Ovary (tissue), 9 donors: ENCODE data around the gene ARMC8. TPM values are rescaled to one million over a fixed set of nuclear protein-coding genes. Genes with fewer than 3 reads are reported as not detected.

Source experiments
- DNase-seq, 5 donors: peaks; one replicate each; pipeline ENCODE4 v3.0.0-alpha.2; 2019 to 2020
- H3K27ac ChIP-seq, 2 donors: fragments of 200-600 bp; one replicate each; pipeline versions ENCODE4 v1.5.1 to v1.8.0; 2019 to 2022
- H3K27me3 ChIP-seq: fragments of 200-600 bp; one replicate; pipeline ENCODE4 v1.8.0; 2022
- H3K36me3 ChIP-seq: fragments of 200-600 bp; sonication (generic); one replicate; pipeline ENCODE4 v1.5.1; 2019
- H3K4me1 ChIP-seq: one replicate; pipeline ENCODE4 v1.8.1; 2013; ENCODE audit warnings: mild to moderate bottlenecking, moderate library complexity; ENCODE audit not compliant: insufficient read depth
- H3K4me3 ChIP-seq: fragments of 200-600 bp; sonication (generic); one replicate; pipeline ENCODE4 v1.5.1; 2017
- H3K9me3 ChIP-seq, 2 donors: fragments of 200-600 bp in 1 of 2; sonication (generic) in 1 of 2; one replicate each; pipeline versions ENCODE4 v1.5.1 to v1.8.1; 2013 to 2019; ENCODE audit warnings: mild to moderate bottlenecking in 1 of 2, moderate library complexity in 1 of 2
- CTCF ChIP-seq, 3 donors: fragments of 450-650 bp in 2 of 3; fragments of 200-600 bp in 1 of 3; IDR thresholded peaks; one replicate each; pipeline versions ENCODE4 v1.5.1 to v1.8.0; 2016 to 2022; ENCODE audit warnings: antibody characterized with exemption in 3 of 3, mild to moderate bottlenecking in 1 of 3
- EP300 ChIP-seq: sonication (generic); formaldehyde crosslinking; IDR thresholded peaks from one replicate; pipeline ENCODE4 v1.6.1; 2017; ENCODE audit warnings: antibody characterized with exemption
- POLR2A ChIP-seq: fragments of 450-650 bp; IDR thresholded peaks from one replicate; pipeline ENCODE4 v1.6.1; 2017; ENCODE audit warnings: antibody characterized with exemption, mild to moderate bottlenecking, moderate library complexity
- WGBS, 3 donors: extraction: QIAGEN DNeasy Blood & Tissue Kit in 1 of 3; methylation state at CpG; one replicate each; pipeline versions ENCODE4 v1.1.5 to v1.1.7; 2013 to 2017; 5-methylcytosine and 5-hydroxymethylcytosine counted together
- intact Hi-C, 4 donors: fragments of 100-400 bp; cut with DNase I; formaldehyde crosslinking; loops; one replicate each; pipeline versions ENCODE4 v1.11.0 to v1.15.1; 2022 to 2023
- polyA plus RNA-seq, 2 donors: library from polyadenylated mRNA; stranded (reverse); fragments of 200-250 nt in 1 of 2; fragments of 350-450 nt in 1 of 2; fragmentation: Illumina TruSeq in 1 of 2; extraction: RNeasy Lipid Tissue Mini Kit (QIAGEN cat#74804) in 1 of 2; gene quantifications; one replicate each; pipeline ENCODE4 v1.2.3, GENCODE V29; 2013 to 2014
- total RNA-seq, 7 donors: library from RNA; depleted of rRNA in 2 of 7; stranded (reverse); fragments of >200 nt in 2 of 7; fragmentation: NEBNext Ultra II Directional in 3 of 7; extraction: Animal tissue kit (Norgen Biotek cat#: 25700) in 3 of 7; gene quantifications; one replicate each; pipeline versions ENCODE4 v1.1.0 to v1.2.4, GENCODE V29; 2016 to 2023
- donor health status: DM: no; HTN: no; CAD: no; lungs with moderate emphysema.
- donor health status: DM: no; HTN: no; CAD: no.
- donor health status: Bipolar disorder and iron deficiency.
- donor health status: DM: yes; HTN: yes; CAD: no.
- donor health status: DM: no; HTN: no; CAD: no.
- donor health status: DM: yes; HTN: yes; CAD: no.

The ARMC8 gene
- total and polyA plus RNA-seq, 9 donors, result 14.3 to 49.2 (median 42.9) TPM

DNA sequence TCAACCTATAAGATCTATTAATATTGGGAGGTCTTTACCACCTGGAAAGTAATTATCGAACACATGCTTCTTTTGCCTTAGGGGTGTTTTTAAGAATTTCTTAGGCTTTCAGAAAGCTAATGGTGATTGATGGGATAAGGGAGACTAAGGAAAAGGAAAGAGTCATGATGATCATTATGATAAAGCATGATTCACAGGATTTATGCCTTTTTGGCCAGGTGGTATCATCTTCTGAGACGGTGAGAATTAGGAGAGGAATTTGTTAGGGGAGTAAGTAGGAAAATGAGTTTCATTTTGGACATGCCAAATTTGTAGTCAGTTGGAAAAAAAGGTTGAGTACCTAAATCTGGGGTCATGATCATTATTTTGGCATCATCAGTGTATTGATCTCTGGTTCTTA lies 8.9 kb downstream of the ARMC8 start:
- no peak for TF ChIP-seq EP300
- TF ChIP-seq CTCF (IDR thresholded peaks at IDR 0.05), result no peak
- TF ChIP-seq POLR2A, result no peak
- intact Hi-C loops, result no loop called here
- no peaks in the 10 kb centered on the region for H3K27me3 ChIP-seq
- no peak overlapping the region for H3K27ac ChIP-seq
- H3K4me3 ChIP-seq, result no peak overlapping the region
- no peak for DNase-seq
- peaks cover 2% of the 10 kb centered on the region for H3K4me1 ChIP-seq
- no peaks in the 10 kb centered on the region for H3K36me3 ChIP-seq
- H3K9me3 ChIP-seq, result no peaks in the 10 kb centered on the region
- 84 to 92% (median 84%) methylated on average over 2 of the region's 2 CpGs for WGBS, 3 donors

DNA sequence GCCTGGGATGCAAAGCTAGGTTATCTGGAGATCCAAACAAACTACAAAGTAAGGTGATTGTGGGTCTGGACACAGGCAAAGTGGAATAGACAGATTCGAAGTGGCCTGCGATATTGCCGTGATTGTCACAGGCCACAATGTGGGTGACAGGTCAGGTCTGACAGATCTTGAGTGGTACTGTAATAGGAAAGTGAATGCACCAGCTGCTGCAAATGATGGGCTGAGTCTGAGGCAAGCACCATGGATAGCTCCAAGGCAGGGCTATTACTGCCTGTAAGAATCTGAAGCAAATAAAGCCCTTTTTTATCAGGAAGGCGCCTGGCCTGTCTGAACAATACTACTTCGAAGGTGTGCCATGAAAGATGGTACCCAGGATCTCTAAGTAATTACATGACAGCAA lies 10.0 kb downstream of the ARMC8 start:
- WGBS, 3 donors, result 70 to 83% (median 75%) methylated on average over 5 of the region's 5 CpGs
- H3K4me1 ChIP-seq, result peaks cover 2% of the 10 kb centered on the region

DNA sequence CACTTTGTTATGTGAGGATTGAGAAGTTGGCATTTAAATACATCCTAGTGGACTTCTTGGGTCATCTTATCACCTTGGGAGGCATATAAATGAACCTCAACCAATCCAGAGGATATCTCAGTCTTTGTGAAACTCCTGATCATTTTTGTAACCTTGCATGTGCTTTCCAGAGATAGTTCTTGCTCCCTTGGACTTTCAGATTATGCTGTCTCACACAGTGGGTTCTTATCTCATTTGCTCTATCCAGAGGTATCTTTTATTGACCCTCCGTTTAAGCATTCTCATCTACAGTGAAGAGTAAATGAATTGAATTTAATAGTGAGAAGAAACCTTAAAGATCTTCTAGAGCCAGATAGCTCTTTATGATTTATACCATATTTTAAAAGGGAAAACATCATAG lies 10.4 kb downstream of the ARMC8 start:
- no peaks in the 10 kb centered on the region for H3K4me1 ChIP-seq
- no peak for DNase-seq
- intact Hi-C loops, result no loop called here
- H3K9me3 ChIP-seq, result no peaks in the 10 kb centered on the region
- WGBS, 3 donors, result 70 to 86% (median 73%) methylated on average over 1 of the region's 1 CpG
- H3K27ac ChIP-seq, result no peak overlapping the region
- H3K4me3 ChIP-seq, result no peak overlapping the region
- H3K27me3 ChIP-seq, result no peaks in the 10 kb centered on the region
- no peaks in the 10 kb centered on the region for H3K36me3 ChIP-seq
- TF ChIP-seq POLR2A (no peak), EP300 (no peak), CTCF (IDR thresholded peaks at IDR 0.05) (no peak)

More for the DNA sequence above, 10.0 kb downstream of the ARMC8 start:
- intact Hi-C loops, result no loop called here
- Histone ChIP-seq H3K27ac (no peak overlapping the region), H3K9me3 (no peaks in the 10 kb centered on the region), H3K36me3 (no peaks in the 10 kb centered on the region), H3K27me3 (no peaks in the 10 kb centered on the region), H3K4me3 (no peak overlapping the region)
- DNase-seq, result no peak
- no peak for TF ChIP-seq POLR2A
- no peak for TF ChIP-seq EP300
- TF ChIP-seq CTCF (IDR thresholded peaks at IDR 0.05), result no peak

DNA sequence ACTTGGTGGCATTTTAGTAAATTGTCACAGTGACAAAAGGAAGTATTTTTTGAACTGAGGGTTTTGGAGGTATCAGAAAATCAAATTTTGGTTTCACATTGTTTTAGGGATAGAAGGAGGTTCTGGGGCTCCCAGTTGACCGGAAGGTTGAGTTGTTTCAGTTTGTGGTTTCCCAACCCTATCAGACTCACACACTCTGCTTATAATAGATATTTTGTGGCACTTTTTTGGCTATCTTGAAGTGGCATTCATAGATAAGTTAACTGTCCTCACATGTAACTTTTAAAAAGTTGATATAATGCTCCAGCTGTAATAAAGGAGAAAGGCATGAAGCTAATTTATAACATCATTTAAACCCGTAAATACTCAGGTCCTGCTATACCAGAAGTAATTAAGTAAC lies 12.8 kb downstream of the ARMC8 start:
- Histone ChIP-seq H3K27ac (no peak overlapping the region), H3K4me3 (no peak overlapping the region), H3K27me3 (no peaks in the 10 kb centered on the region), H3K4me1 (peaks cover 3% of the 10 kb centered on the region), H3K36me3 (no peaks in the 10 kb centered on the region), H3K9me3 (no peaks in the 10 kb centered on the region)
- 85 to 90% (median 86%) methylated on average over 2 of the region's 2 CpGs for WGBS, 3 donors
- DNase-seq, result no peak
- intact Hi-C loops, result no loop called here
- TF ChIP-seq EP300 (no peak), POLR2A (no peak), CTCF (IDR thresholded peaks at IDR 0.05) (no peak)

- TF ChIP-seq CTCF (IDR thresholded peaks at IDR 0.05) (no peak), POLR2A (no peak), EP300 (no peak)
- Histone ChIP-seq H3K27me3 (no peaks in the 10 kb centered on the region), H3K9me3 (no peaks in the 10 kb centered on the region), H3K27ac (no peak overlapping the region), H3K36me3 (no peaks in the 10 kb centered on the region), H3K4me3 (no peak overlapping the region), H3K4me1 (peaks cover 3% of the 10 kb centered on the region)
- DNase-seq, result no peak
- 80 to 82% (median 82%) methylated on average over 1 of the region's 1 CpG for WGBS, 3 donors
- intact Hi-C loops, result no loop called here
Measured at GRCh38 chr3:138200424-138200823, 13.3 kb downstream of the ARMC8 start.
